ENCODE data around the gene CCDC170.

DNA sequence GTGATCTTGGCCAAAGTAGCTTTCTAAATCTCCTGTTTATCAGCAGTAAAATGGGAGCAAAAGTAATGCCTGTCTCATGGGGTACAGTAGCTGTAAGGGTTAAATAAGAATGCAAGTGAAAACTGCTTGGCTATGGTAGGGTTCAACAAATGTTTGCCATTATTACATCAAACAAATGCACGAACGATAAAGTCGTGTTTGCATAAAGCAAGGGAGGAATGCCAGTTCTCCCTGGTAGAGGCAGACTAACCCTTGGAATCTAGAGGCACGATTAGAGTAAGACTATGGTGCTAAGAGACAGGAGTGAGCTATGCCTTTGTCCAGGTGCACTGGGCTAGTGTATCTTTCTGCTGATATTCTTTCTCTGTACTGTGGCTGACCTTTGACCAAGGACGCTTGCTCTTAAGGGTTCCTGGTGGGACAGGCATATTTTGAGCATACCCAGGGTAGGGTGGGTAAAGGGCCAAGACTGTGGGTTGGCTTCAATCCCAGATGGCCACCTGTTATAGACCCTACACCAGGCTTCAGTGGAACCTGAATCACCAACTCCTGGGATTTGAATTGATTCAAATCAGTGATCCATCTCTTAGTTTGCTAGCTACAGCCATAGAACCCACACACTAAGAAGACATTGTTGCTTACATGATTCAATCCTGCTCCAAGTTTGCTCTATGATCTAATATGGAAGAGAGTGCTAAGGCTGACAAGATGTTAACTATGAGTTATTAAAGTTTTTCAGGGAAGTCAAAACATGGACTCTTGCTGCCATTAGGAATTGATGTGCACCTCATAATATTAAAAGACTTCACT lies 139.9 kb downstream of the CCDC170 start:
- TF ChIP-seq FIP1L1 (IDR thresholded peaks at IDR 0.05; ENCODE audit: low read depth, low read length, poor library complexity, severe bottlenecking), result no peak
- TF ChIP-seq ZKSCAN8 (CRISPR knock-in tag; IDR thresholded peaks at IDR 0.05), result no peak
- no peak for TF ChIP-seq PHB2 (IDR thresholded peaks at IDR 0.05; ENCODE audit: low read depth)
- no peak for TF ChIP-seq NCOA2 (IDR thresholded peaks at IDR 0.05; ENCODE audit: partially characterized antibody in 2 of 2)
- no peak for TF ChIP-seq ZFP36 (IDR thresholded peaks at IDR 0.05; ENCODE audit: low read depth, low read length, partially characterized antibody)
- no peak for TF ChIP-seq LARP7 (IDR thresholded peaks at IDR 0.05)
- TF ChIP-seq IFI16 (CRISPR knock-in tag; IDR thresholded peaks at IDR 0.05), result no peak
- no peak for TF ChIP-seq FOXM1 (IDR thresholded peaks at IDR 0.05; ENCODE audit: low read depth)
- no peak for TF ChIP-seq FOXM1 (CRISPR knock-in tag; IDR thresholded peaks at IDR 0.05; ENCODE audit: low read depth)
- TF ChIP-seq RFX5 (IDR thresholded peaks at IDR 0.05; ENCODE audit: low read depth, low read length), result no peak
- TF ChIP-seq BRD9 (IDR thresholded peaks at IDR 0.05; ENCODE audit: low read depth, partially characterized antibody), result no peak
- TF ChIP-seq, protein P1, sequence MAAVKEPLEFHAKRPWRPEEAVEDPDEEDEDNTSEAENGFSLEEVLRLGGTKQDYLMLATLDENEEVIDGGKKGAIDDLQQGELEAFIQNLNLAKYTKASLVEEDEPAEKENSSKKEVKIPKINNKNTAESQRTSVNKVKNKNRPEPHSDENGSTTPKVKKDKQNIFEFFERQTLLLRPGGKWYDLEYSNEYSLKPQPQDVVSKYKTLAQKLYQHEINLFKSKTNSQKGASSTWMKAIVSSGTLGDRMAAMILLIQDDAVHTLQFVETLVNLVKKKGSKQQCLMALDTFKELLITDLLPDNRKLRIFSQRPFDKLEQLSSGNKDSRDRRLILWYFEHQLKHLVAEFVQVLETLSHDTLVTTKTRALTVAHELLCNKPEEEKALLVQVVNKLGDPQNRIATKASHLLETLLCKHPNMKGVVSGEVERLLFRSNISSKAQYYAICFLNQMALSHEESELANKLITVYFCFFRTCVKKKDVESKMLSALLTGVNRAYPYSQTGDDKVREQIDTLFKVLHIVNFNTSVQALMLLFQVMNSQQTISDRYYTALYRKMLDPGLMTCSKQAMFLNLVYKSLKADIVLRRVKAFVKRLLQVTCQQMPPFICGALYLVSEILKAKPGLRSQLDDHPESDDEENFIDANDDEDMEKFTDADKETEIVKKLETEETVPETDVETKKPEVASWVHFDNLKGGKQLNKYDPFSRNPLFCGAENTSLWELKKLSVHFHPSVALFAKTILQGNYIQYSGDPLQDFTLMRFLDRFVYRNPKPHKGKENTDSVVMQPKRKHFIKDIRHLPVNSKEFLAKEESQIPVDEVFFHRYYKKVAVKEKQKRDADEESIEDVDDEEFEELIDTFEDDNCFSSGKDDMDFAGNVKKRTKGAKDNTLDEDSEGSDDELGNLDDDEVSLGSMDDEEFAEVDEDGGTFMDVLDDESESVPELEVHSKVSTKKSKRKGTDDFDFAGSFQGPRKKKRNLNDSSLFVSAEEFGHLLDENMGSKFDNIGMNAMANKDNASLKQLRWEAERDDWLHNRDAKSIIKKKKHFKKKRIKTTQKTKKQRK (IDR thresholded peaks at IDR 0.05; ENCODE audit: borderline replicate concordance, low read depth, low read length), result no peak
